Breast epithelium (tissue), 3 donors: Measurements from ENCODE around the gene PLEKHA6.

ENCODE experiments used
- POLR2A ChIP-seq: fragments of 450-650 bp; IDR thresholded peaks from one replicate; pipeline ENCODE4 v1.6.1; 2016; ENCODE audit warnings: antibody characterized with exemption, mild to moderate bottlenecking, moderate library complexity
- TF ChIP-seq, protein P1 (sequence below), 3 donors: fragments of 450-650 bp; IDR thresholded peaks; one replicate each; pipeline ENCODE4 v1.5.1; 2016 to 2017; ENCODE audit warnings: antibody characterized with exemption in 3 of 3, mild to moderate bottlenecking in 3 of 3, moderate library complexity in 3 of 3

DNA sequence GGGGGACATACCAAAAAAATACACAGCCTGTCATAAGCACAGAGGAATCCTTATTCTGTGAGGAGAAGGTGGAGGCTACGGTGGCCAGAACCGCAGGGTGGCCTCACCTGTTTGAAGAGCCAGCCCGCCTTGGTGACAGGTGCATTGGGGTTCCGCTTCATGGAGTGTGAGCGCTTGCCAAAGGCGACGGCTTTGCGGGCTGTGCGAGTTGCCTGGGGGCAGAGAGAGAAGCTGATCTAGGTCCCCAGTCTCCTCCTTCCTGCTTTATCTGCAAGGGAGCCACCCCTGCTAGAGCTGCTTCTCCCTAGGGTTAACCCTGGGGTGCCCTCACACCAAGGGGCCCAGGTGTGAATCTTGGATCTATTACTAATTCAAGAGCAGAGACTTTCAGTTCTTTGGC is 91.6 kb downstream of the PLEKHA6 start:
- TF ChIP-seq, protein P1, sequence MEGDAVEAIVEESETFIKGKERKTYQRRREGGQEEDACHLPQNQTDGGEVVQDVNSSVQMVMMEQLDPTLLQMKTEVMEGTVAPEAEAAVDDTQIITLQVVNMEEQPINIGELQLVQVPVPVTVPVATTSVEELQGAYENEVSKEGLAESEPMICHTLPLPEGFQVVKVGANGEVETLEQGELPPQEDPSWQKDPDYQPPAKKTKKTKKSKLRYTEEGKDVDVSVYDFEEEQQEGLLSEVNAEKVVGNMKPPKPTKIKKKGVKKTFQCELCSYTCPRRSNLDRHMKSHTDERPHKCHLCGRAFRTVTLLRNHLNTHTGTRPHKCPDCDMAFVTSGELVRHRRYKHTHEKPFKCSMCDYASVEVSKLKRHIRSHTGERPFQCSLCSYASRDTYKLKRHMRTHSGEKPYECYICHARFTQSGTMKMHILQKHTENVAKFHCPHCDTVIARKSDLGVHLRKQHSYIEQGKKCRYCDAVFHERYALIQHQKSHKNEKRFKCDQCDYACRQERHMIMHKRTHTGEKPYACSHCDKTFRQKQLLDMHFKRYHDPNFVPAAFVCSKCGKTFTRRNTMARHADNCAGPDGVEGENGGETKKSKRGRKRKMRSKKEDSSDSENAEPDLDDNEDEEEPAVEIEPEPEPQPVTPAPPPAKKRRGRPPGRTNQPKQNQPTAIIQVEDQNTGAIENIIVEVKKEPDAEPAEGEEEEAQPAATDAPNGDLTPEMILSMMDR (IDR thresholded peaks at IDR 0.05), result no peak
- no peak for TF ChIP-seq POLR2A
